ENCODE measurements around the gene PTPRT.

- TF ChIP-seq POLR2A (IDR thresholded peaks at IDR 0.05) (no peak), POLR2AphosphoS5 (IDR thresholded peaks at IDR 0.05; ENCODE audit: insufficient read depth in 1 of 2, low read depth in 1 of 2) (no peak)
Observed at GRCh38 chr20:42080956-42081355, 1108.8 kb downstream of the PTPRT start.
